Transverse colon (tissue), 4 donors: ENCODE results near the gene SLC4A5. TPM values are rescaled to one million over a fixed set of nuclear protein-coding genes. Genes with fewer than 3 reads are reported as not detected.

ENCODE experiments used
- DNase-seq: peaks from one replicate; pipeline ENCODE4 v3.0.0-alpha.2; 2019
- H3K27ac ChIP-seq, 4 donors: fragments of 200-600 bp; sonication (generic); 2 replicates each; pipeline ENCODE4 v1.5.1; 2016 to 2018; ENCODE audit warnings: inconsistent platforms in 4 of 4
- H3K27me3 ChIP-seq: fragments of 200-600 bp; sonication (generic); 2 replicates; pipeline ENCODE4 v1.5.1; 2017; ENCODE audit warnings: inconsistent platforms
- H3K36me3 ChIP-seq, 4 donors: fragments of 200-600 bp; sonication (generic); 2 replicates each; pipeline ENCODE4 v1.5.1; 2017 to 2019; ENCODE audit warnings: inconsistent platforms in 4 of 4
- H3K4me1 ChIP-seq, 4 donors: fragments of 200-600 bp; sonication (generic); 2 replicates each; pipeline ENCODE4 v1.5.1; 2017 to 2020; ENCODE audit warnings: inconsistent platforms in 4 of 4
- H3K4me3 ChIP-seq, 4 donors: fragments of 200-600 bp; sonication (generic); 1 replicate in 1 of 4; 2 replicates in 3 of 4; pipeline versions ENCODE4 v1.5.1 to v1.6.1; 2017 to 2019; ENCODE audit warnings: inconsistent platforms in 4 of 4
- H3K9me3 ChIP-seq, 2 donors: fragments of 200-600 bp; sonication (generic); 2 replicates each; pipeline ENCODE4 v1.5.1; 2017 to 2019; ENCODE audit warnings: inconsistent platforms in 2 of 2
- EP300 ChIP-seq: sonication (generic); formaldehyde crosslinking; IDR thresholded peaks from one replicate; pipeline ENCODE4 v1.6.1; 2017; ENCODE audit warnings: antibody characterized with exemption, low read depth
- POLR2A ChIP-seq: fragments of 450-650 bp; IDR thresholded peaks from one replicate; pipeline ENCODE4 v1.6.1; 2016; ENCODE audit warnings: antibody characterized with exemption, mild to moderate bottlenecking, moderate library complexity
- POLR2AphosphoS5 ChIP-seq, 3 donors: sonication (generic); formaldehyde crosslinking; IDR thresholded peaks; one replicate each; pipeline ENCODE4 v1.6.1; 2016; ENCODE audit warnings: antibody characterized with exemption in 3 of 3
- WGBS, 2 donors: methylation state at CpG; one replicate each; pipeline ENCODE4 v1.1.5; 2018; ENCODE audit warnings: low coverage in 1 of 2; 5-methylcytosine and 5-hydroxymethylcytosine counted together
- in situ Hi-C, 4 donors: fragments of 200-750 bp; cut with MboI; loops; one replicate each; pipeline versions ENCODE4 v1.15.0 to v1.15.1; 2017; ENCODE audit warnings: low sequenced_read_pairs in 3 of 4, low pct_ligation_motif_present in 1 of 4, low pct_unique_long_range_greater_than_20kb in 1 of 4
- intact Hi-C: fragments of 100-400 bp; cut with DNase I; formaldehyde crosslinking; loops from one replicate; pipeline ENCODE4 v1.15.1; 2023; ENCODE audit warnings: low total_unique reads
- total RNA-seq, 4 donors: library from RNA; depleted of rRNA; stranded (reverse); fragments of >200 nt; gene quantifications; one replicate each; pipeline ENCODE4 v1.1.0, GENCODE V29; 2016
- TF ChIP-seq, protein P1 (sequence below), 5 experiments: fragments of 200-600 bp in 3 of 5; fragments of 450-650 bp in 2 of 5; sonication (generic) in 3 of 5; IDR thresholded peaks; 1 replicate in 2 of 5; 2 replicates in 3 of 5; pipeline ENCODE4 v1.5.1; 2016 to 2017; ENCODE audit warnings: antibody characterized with exemption in 5 of 5, inconsistent platforms in 3 of 5, mild to moderate bottlenecking in 2 of 5, moderate library complexity in 1 of 5

The SLC4A5 gene
- total RNA-seq, 4 donors from 2014 or later, result 0.37 to 6.1 (median 3.5) TPM

GRCh38 chr2:74383254-74383653 lies 40.0 kb upstream of the SLC4A5 start:
- WGBS, 2 donors, result 25 to 26% methylated on average over 1 of the region's 1 CpG
- no peak for DNase-seq
- Histone ChIP-seq H3K4me3 (no peak overlapping the region), H3K9me3 (no peaks in the 10 kb centered on the region), H3K36me3 (peaks cover 0 to 4% (median 0%) of the 10 kb centered on the region in 4 donors), H3K27me3 (no peaks in the 10 kb centered on the region), H3K4me1 (peaks cover 10 to 41% (median 26%) of the 10 kb centered on the region in 4 donors), H3K27ac (peak overlapping the region; percentile 15 to 60 (median 40))
- intact Hi-C loops, result no loop called here
- in situ Hi-C loops, result no loop called here
- TF ChIP-seq POLR2A, result no peak
- no peak for TF ChIP-seq EP300
- no peak for TF ChIP-seq POLR2AphosphoS5 (IDR thresholded peaks at IDR 0.05)
- TF ChIP-seq, protein P1, sequence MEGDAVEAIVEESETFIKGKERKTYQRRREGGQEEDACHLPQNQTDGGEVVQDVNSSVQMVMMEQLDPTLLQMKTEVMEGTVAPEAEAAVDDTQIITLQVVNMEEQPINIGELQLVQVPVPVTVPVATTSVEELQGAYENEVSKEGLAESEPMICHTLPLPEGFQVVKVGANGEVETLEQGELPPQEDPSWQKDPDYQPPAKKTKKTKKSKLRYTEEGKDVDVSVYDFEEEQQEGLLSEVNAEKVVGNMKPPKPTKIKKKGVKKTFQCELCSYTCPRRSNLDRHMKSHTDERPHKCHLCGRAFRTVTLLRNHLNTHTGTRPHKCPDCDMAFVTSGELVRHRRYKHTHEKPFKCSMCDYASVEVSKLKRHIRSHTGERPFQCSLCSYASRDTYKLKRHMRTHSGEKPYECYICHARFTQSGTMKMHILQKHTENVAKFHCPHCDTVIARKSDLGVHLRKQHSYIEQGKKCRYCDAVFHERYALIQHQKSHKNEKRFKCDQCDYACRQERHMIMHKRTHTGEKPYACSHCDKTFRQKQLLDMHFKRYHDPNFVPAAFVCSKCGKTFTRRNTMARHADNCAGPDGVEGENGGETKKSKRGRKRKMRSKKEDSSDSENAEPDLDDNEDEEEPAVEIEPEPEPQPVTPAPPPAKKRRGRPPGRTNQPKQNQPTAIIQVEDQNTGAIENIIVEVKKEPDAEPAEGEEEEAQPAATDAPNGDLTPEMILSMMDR (IDR thresholded peaks at IDR 0.05), result no peak

- Histone ChIP-seq H3K4me3 (no peak overlapping the region), H3K4me1 (peaks cover 10 to 37% (median 26%) of the 10 kb centered on the region in 4 donors), H3K27me3 (no peaks in the 10 kb centered on the region), H3K27ac (no peak overlapping the region), H3K9me3 (no peaks in the 10 kb centered on the region), H3K36me3 (peaks cover 0 to 12% (median 0%) of the 10 kb centered on the region in 4 donors)
- intact Hi-C loops, result no loop called here
- TF ChIP-seq POLR2AphosphoS5 (IDR thresholded peaks at IDR 0.05) (no peak), EP300 (no peak), POLR2A (no peak)
- TF ChIP-seq, protein P1 (IDR thresholded peaks at IDR 0.05), result no peak
- in situ Hi-C loops, result no loop called here
- WGBS, 2 donors, result 75 to 92% methylated on average over 3 of the region's 3 CpGs
- DNase-seq, result no peak
Observed at GRCh38 chr2:74381751-74382150, 38.5 kb upstream of the SLC4A5 start.

GRCh38 chr2:74379851-74380789 lies 36.9 kb upstream of the SLC4A5 start, which contains the start of gene DCTN1:
TSS of gene DCTN1 (minus strand) at chr2:74380311. CDS start at chr2:74380037, 274 bp downstream.
- intact Hi-C loops, result no loop called here
- H3K27me3 ChIP-seq, result no peaks in the 10 kb centered on the region
- H3K4me1 ChIP-seq, result peaks cover 10 to 37% (median 26%) of the 10 kb centered on the region in 4 donors
- H3K9me3 ChIP-seq, result no peaks in the 10 kb centered on the region
- peaks cover 0 to 9% (median 0%) of the 10 kb centered on the region in 4 donors for H3K36me3 ChIP-seq
- peak; percentile 43 for DNase-seq
- TF ChIP-seq, protein P1 (IDR thresholded peaks at IDR 0.05), result no peak
- TF ChIP-seq POLR2AphosphoS5 (IDR thresholded peaks at IDR 0.05) (no peak), POLR2A (no peak), EP300 (no peak)
- in situ Hi-C loops, result no loop called here
- H3K27ac ChIP-seq, result peak within 1 kb of the TSS in 1 of 4 donors; percentile 37
- H3K4me3 ChIP-seq, result peak within 1 kb of the TSS; percentile 10 to 32 (median 22)
- 41% methylated on average over 14 of the region's 14 CpGs; no CpG with 5 or more reads in 1 of the 2 donors for WGBS, 2 donors

DNA sequence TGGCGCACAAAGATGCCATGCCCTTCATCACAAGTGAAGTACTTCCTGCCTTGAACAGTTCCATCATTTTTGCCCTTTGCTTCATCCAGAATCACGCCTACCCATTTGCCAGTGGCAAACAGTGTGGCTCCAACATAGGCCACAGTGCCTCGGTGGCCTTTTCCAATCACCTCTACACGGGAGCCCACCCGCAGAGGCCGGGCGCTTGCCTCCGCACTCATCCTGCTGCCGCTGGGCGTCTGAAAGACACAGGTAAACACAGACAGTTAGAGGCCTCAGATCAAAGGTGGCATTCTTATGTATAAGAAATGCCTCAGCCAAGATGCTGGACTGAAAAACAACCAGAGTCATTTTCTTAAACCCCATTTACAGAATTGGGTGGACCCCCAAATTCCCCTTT lies 34.8 kb upstream of the SLC4A5 start:
- TF ChIP-seq, protein P1 (IDR thresholded peaks at IDR 0.05), result no peak
- TF ChIP-seq EP300 (no peak), POLR2AphosphoS5 (IDR thresholded peaks at IDR 0.05) (no peak), POLR2A (no peak)
- Histone ChIP-seq H3K27ac (no peak overlapping the region), H3K36me3 (peaks cover 0 to 8% (median 0%) of the 10 kb centered on the region in 4 donors), H3K4me3 (no peak overlapping the region), H3K4me1 (peaks cover 10 to 38% (median 28%) of the 10 kb centered on the region in 4 donors), H3K27me3 (no peaks in the 10 kb centered on the region), H3K9me3 (no peaks in the 10 kb centered on the region)
- in situ Hi-C loops (no loop called here), intact Hi-C loops (no loop called here)
- DNase-seq, result no peak
- whole genome bisulfite sequencing, 2 donors, result 94 to 100% methylated on average over 1 to 10 of the region's 10 CpGs
